ELF-1 (cell line): ENCODE results near the gene INPP4B.

ENCODE experiments used
- DNase-seq: peaks from one replicate; pipeline ENCODE4 v3.0.0-alpha.2; 2016; ENCODE audit warnings: low read depth, low spot score

Gene INPP4B

DNA sequence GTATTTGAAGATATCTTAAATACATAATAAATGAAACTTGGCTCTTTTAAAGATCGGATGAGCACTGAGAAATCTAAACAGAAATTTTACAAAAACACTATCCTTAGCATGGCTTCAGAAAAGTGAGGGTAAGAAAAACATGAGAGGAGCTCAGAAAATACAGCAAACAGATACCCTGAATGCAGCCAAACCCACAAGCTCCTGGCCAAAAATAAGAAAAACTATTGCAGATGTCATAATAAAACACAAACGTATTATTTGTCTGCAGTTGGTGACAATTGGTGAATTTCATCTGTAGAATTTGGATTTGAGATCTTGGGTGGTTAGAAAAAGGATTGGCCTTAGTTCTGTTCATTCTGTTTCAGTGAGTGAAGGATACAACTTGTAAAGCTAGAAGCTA lies 603.9 kb downstream of the INPP4B start:
- DNase-seq: no peak

GRCh38 chr4:142238589-142238988 lies 607.5 kb downstream of the INPP4B start:
- DNase-seq: no peak

DNA sequence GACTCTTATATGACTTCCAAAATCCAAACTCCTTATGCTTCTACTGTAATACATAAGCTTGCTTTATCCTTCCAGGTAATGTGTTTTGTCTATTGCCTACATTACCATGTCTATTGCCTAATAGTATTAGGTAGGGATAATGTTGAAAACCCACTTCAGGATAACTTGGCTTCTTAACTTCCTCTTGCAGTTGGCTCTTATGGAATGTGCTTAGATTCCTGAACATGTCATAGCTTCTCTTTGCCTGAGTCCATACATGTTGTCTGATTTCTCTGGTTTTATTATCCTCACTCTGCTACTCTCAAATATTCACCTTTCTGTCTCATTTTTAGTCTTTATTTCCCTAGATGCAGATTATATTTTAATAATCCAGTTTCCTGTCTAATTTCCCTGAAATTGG lies 609.8 kb downstream of the INPP4B start:
- no peak for DNase-seq

GRCh38 chr4:142231787-142232186 lies 614.3 kb downstream of the INPP4B start:
- no peak for DNase-seq

GRCh38 chr4:142230991-142231390 lies 615.1 kb downstream of the INPP4B start:
- no peak for DNase-seq

- DNase-seq: no peak
Measured at GRCh38 chr4:142226014-142226413, 620.1 kb downstream of the INPP4B start.

DNA sequence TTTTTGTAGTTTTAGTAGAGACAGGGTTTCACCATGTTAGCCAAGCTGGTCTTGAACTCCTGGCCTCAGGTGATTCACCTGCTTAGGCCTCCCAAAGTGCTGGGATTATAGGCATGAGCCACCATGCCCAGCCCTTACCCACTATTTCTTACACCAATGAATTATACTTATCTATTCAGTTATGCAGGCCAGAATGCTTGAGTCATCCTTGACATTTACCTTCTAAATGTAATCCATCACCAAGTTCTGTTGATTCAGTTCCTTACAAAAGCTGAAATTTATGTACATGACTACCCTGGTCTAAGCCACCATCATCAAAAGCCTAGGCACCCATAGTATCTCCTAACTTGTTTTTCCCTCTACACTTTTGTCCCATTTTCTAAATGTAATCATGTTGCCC lies 624.0 kb downstream of the INPP4B start:
- DNase-seq: no peak

GRCh38 chr4:142218726-142219125 lies 627.4 kb downstream of the INPP4B start:
- no peak for DNase-seq

GRCh38 chr4:142211444-142211843 lies 634.7 kb downstream of the INPP4B start:
- DNase-seq: no peak

- DNase-seq: no peak
Measured at GRCh38 chr4:142203505-142203904, 642.6 kb downstream of the INPP4B start.

DNA sequence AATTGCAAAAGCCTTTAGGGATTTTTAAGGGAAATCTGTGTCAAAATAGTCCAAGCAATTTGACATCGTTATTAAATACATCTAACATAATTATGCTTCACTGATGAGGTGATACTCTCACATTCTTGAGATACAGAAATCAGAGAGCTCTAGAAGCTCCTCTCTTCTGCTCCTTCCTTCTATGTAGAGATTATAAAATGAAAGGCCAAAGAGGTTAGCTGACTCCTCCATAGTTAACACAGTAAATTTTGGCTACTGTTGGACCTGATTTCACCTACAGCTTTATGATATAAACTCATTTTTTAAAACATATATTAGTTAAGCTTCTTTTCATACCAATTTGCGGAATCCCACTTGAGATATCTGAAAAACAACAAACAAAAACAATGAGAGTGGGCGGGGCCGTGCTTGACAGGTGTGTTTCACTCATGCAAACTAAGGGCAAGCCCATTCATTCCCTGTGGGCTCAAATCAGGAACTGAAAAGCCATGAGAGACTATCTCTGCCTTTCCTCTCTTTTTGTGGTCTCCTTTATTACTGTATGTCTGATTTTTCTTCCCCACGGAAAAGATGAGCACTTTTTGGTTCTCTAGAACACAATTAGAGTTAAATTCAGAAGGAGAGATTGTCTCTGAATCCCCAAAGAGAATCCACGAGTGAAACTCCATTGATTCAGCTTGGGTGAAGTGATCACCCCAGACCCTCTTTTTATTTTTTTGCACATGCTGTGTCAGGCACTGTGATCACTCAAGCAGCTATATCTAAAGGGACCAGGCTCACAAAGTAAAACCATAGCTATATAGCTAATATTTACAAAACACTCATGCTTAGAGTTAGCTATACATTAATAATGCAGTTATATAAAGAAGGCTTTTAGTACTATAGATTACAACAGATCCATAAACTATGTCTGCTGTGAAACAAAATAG lies 643.4 kb downstream of the INPP4B start:
- no peak for DNase-seq

GRCh38 chr4:142201041-142201440 lies 645.1 kb downstream of the INPP4B start:
- no peak for DNase-seq

DNA sequence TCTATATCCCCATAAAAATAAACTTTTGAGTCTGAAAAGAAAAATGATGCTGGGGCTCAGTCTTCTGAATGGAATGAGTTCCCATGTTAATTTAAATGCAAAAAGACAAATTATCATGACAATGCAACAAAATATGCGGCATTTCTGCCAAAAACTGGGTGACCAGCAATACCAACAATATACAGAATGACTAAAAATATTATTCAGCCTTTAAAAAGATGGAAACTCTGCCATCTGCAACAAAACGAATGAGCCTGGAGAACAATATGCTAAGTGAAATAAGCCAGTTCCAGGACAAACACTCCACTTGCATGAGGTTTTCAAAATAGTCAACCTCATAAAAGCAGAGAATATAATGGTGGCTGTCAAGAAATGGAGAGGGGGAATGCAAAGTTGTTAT lies 651.2 kb downstream of the INPP4B start:
- DNase-seq: no peak

- no peak for DNase-seq
Measured at GRCh38 chr4:142191901-142192300, 654.2 kb downstream of the INPP4B start.

GRCh38 chr4:142181021-142181420 lies 665.1 kb downstream of the INPP4B start:
- no peak for DNase-seq

- DNase-seq: no peak
Measured at GRCh38 chr4:142169216-142169615, 676.9 kb downstream of the INPP4B start.

- DNase-seq: no peak
Measured at GRCh38 chr4:142168181-142168580, 677.9 kb downstream of the INPP4B start.

DNA sequence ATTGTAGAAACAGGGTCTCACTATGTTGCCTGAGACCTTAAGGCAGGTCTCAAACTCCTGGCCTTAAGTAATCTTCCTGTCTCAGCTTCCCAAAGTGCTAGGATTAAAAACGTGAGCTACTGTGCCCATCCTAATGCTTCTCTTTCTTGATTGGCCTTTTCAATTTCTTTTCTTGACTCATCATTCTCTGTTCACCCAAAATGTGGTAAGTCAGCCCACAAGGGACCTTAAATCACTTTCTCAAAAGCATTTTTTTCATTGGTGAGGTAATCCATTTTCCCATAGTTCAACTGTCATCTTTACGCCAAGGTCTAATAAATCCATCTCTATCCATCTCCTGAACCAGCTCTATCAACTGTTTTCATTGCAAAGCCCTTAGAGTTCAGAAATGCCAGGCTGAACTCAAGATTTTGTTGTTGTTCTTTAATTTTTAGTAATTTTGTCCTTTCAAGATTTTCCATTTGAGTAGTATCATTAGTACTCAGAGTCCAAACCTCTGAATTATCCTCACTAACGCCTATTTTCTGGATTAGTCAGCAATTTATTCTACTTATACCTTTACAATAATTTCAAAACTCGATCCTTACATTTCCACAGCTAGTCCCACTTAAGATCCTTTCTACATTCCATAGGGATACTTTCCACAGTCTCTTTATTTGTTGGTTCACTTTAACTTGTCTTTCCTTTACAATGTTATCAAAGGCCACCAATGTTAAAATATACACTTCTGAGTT lies 681.2 kb downstream of the INPP4B start:
- no peak for DNase-seq

DNA sequence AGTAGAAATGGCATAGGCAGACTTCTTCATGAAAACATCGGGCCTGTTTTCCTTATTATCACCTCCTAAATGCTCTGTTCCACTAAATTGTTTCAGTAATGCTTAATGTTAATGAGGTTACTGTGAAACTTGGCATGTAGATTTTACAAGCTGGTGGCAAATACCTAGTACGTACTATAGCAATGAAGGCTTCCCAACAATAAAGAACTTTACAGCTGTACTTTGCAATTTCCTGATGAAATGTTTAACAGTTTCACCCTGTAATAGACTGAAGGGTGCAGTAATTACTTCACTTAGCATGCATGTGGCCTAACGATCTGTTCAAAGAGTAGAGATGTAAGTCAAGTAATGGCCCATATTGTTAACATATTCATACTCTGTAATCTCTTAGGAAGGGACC lies 685.0 kb downstream of the INPP4B start:
- DNase-seq: no peak

- DNase-seq: no peak
Measured at GRCh38 chr4:142160509-142160908, 685.6 kb downstream of the INPP4B start.

DNA sequence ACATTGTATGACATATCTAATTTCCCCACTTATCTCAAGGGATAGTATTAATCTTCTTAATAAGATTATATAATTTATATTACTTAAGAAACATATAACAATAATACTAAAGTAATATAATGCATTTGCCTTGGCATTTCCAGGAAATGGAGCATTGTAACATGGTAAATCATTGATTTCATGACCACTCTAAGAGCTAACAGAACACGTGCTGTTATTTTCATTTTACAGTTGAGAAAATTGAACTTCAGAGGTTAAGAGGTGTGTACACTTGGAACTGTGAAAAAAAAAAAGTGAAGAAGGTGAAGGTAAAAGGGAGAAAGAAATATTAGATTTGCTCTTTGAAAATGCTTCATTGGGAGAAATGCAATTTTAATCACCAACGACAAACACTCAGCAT lies 687.1 kb downstream of the INPP4B start:
- no peak for DNase-seq

DNA sequence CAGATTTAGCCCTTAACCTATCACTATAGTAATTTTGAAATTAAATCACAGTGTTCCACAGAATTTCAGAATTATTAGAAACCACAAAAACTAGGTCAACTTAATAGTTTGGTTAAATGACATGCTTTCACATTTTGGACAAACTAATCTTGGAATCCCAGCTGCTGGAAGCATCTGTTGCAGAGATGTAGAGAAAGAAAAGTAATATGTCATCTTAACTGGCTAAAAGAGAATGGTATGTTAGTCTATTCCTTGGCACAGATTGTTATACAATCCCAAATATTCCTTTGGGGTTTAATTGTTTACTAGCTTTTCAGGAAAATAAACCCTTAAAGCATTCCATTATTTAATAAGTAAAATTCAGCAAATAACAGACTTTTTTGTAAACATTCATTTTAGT lies 689.8 kb downstream of the INPP4B start:
- no peak for DNase-seq

- DNase-seq: no peak
Measured at GRCh38 chr4:142155347-142155746, 690.8 kb downstream of the INPP4B start.
